Endothelial cell (in vitro differentiated cells): Measurements from ENCODE around the gene PTPRM. TPM values are rescaled to one million over a fixed set of nuclear protein-coding genes. Genes with fewer than 3 reads are reported as not detected.

Source experiments
- DNase-seq: peaks from one replicate; pipeline ENCODE4 v3.0.0; 2021; ENCODE audit warnings: low spot score
- H3K27ac Mint-ChIP-seq: one replicate; pipeline ENCODE4 v1.8.0; 2021; ENCODE audit warnings: mixed read lengths, inconsistent platforms; ENCODE audit not compliant: unreplicated experiment
- H3K27me3 Mint-ChIP-seq: one replicate; pipeline ENCODE4 v1.8.0; 2021; ENCODE audit warnings: mild to moderate bottlenecking, moderate library complexity, mixed read lengths, inconsistent platforms; ENCODE audit not compliant: unreplicated experiment
- H3K36me3 Mint-ChIP-seq: one replicate; pipeline ENCODE4 v1.8.0; 2021; ENCODE audit warnings: mild to moderate bottlenecking, low read depth, mixed read lengths, inconsistent platforms; ENCODE audit not compliant: unreplicated experiment
- H3K4me1 Mint-ChIP-seq: one replicate; pipeline ENCODE4 v1.8.0; 2021; ENCODE audit warnings: mild to moderate bottlenecking, mixed read lengths, inconsistent platforms; ENCODE audit not compliant: unreplicated experiment
- H3K4me3 Mint-ChIP-seq: one replicate; pipeline ENCODE4 v1.8.0; 2021; ENCODE audit warnings: mild to moderate bottlenecking, mixed read lengths, inconsistent platforms; ENCODE audit not compliant: unreplicated experiment
- H3K9me3 Mint-ChIP-seq: one replicate; pipeline ENCODE4 v1.8.0; 2021; ENCODE audit warnings: mixed read lengths, inconsistent platforms; ENCODE audit not compliant: unreplicated experiment
- total RNA-seq: library from RNA; stranded (reverse); fragmentation: NEBNext Ultra II Directional; extraction: Animal tissue kit (Norgen Biotek cat#: 25700); gene quantifications from one replicate; pipeline ENCODE4 v1.2.1, GENCODE V29; 2021; ENCODE audit not compliant: unreplicated experiment
- TF ChIP-seq, protein P1 (sequence below): fragments of 200-600 bp; sonication (generic); IDR thresholded peaks from one replicate; pipeline ENCODE4 v1.5.0; 2021; ENCODE audit warnings: antibody characterized with exemption; ENCODE audit not compliant: unreplicated experiment

The PTPRM gene
- total RNA-seq, 1 donor from 2014 or later: 284 TPM

DNA sequence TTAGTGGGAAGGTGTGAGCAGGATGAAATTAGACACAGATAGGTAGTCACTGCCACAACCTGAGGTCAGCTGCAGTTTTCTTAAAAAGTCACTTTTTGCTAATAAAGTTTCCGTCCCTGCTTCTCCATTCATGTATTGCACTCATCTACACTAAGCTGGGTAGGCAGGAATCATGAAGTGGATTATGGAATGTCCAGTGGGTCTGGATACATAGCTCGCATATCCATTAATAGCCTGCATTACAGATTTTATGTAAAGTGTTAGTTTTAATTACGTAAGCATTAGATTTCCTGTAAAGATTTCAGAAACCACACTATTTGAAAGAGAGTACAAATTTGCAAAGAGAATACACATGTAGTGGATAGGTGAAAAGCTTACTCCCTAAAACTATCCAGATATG, 30.4 kb downstream of the PTPRM start:
- Mint-ChIP-seq H3K4me3 (no peak overlapping the region), H3K4me1 (peaks cover 23% of the 10 kb centered on the region), H3K27ac (no peak overlapping the region), H3K9me3 (no peaks in the 10 kb centered on the region), H3K27me3 (no peaks in the 10 kb centered on the region), H3K36me3 (peaks cover 4% of the 10 kb centered on the region)
- DNase-seq: no peak
- TF ChIP-seq, protein P1, sequence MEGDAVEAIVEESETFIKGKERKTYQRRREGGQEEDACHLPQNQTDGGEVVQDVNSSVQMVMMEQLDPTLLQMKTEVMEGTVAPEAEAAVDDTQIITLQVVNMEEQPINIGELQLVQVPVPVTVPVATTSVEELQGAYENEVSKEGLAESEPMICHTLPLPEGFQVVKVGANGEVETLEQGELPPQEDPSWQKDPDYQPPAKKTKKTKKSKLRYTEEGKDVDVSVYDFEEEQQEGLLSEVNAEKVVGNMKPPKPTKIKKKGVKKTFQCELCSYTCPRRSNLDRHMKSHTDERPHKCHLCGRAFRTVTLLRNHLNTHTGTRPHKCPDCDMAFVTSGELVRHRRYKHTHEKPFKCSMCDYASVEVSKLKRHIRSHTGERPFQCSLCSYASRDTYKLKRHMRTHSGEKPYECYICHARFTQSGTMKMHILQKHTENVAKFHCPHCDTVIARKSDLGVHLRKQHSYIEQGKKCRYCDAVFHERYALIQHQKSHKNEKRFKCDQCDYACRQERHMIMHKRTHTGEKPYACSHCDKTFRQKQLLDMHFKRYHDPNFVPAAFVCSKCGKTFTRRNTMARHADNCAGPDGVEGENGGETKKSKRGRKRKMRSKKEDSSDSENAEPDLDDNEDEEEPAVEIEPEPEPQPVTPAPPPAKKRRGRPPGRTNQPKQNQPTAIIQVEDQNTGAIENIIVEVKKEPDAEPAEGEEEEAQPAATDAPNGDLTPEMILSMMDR: no peak

DNA sequence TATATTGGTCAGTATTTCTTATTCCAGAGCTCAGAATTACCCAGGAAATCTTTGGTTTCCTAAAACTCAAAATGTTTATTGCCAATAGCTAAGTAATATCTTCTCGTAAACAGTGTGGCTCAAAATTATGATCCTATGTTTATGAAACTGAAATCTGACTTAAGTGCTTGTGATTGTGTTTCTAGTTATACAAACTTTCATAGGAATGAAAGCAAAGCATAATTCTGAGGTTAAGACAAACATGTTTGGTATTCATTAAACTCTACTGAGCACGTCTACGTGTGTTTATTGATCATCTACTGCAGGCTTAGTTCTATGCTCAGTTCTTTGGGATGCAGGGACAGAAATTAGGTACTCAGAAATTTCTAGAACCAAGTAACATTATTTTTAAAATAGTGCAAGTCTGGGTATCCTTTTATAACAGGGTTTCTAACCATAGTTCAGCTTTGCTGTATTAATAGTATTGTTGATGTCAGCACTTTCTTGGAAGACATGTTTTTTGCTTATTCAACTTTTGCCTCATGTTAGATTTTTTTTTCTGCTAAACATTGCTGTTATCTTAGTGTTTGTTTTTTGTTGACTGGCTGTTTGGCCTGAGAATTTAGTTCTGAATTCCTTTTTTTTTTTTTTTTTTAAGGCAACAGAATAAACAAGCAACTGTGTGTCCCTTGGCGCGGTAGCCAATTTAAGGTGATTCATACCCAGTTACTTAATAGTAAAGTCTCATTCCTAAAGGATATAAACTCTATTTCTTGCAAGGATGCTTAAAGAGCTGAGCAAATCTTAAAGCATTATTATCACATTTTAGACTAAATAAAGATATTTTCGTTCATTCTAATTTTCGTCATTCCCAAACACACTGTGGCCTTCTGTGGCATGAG, 31.3 kb downstream of the PTPRM start:
- H3K9me3 Mint-ChIP-seq: no peaks in the 10 kb centered on the region
- H3K27ac Mint-ChIP-seq: no peak overlapping the region
- TF ChIP-seq, protein P1: no peak
- no peak overlapping the region for H3K4me3 Mint-ChIP-seq
- no peak for DNase-seq
- peaks cover 21% of the 10 kb centered on the region for H3K4me1 Mint-ChIP-seq
- peaks cover 4% of the 10 kb centered on the region for H3K36me3 Mint-ChIP-seq
- no peaks in the 10 kb centered on the region for H3K27me3 Mint-ChIP-seq

DNA sequence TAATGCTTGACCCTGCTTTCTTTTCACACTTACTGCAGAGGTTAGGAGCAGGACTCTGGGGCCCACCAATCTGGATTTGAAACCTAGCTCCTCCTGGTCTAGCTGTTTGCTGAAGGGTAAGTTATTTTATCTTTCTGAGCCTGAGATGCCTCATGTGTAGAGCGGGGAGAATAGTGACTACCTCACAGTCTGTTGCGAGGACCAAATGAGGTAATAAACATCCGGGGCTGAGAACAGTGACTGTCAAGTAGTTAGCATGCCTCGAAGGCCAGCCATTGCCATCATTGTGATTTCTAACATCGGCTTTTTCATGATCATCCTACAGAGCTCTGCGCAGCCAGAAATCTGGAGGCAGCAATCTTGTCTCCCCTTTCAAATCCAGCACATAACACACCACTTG, 32.9 kb downstream of the PTPRM start:
- Mint-ChIP-seq H3K27ac (no peak overlapping the region), H3K36me3 (peaks cover 4% of the 10 kb centered on the region), H3K27me3 (no peaks in the 10 kb centered on the region), H3K9me3 (no peaks in the 10 kb centered on the region), H3K4me1 (peaks cover 28% of the 10 kb centered on the region), H3K4me3 (no peak overlapping the region)
- DNase-seq: no peak
- TF ChIP-seq, protein P1: no peak

DNA sequence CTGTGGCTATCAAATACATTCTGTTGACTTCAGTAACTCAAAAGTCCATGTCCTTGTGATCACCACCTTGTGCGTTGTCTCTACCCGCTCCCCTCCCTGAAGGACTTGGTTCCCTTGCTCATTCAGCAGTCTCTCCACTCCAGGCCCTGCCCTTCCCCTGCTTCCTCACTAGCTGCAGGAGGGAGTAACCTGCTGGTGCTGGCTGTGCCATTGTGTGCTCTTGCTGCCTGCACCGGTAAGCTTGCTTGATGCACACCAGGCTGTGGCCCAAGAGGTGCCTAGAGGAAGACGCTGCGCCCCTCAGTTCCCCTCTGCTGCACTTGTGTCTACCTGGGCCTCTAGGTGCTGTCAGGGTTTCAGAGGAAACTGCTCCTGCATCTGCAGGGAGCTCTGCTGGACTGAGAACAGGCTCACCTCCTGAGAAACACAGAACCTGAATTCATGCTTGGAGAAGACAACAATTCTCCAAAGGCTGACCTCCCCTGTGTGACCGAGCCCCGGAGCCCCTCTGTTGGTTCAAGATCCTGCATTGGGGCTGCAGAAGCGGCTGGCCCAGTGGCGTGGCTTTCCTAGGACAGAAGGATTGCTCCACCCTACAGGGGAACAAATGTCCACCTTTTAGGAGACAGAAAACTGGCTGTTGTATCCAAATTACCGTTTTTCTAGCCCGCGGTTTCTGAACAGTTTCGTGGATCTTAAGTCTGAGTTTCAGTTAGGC, 33.6 kb downstream of the PTPRM start:
- Mint-ChIP-seq H3K27ac (no peak overlapping the region), H3K4me1 (peaks cover 33% of the 10 kb centered on the region), H3K4me3 (no peak overlapping the region), H3K9me3 (no peaks in the 10 kb centered on the region), H3K27me3 (no peaks in the 10 kb centered on the region), H3K36me3 (peaks cover 4% of the 10 kb centered on the region)
- DNase-seq: no peak
- TF ChIP-seq, protein P1: no peak

DNA sequence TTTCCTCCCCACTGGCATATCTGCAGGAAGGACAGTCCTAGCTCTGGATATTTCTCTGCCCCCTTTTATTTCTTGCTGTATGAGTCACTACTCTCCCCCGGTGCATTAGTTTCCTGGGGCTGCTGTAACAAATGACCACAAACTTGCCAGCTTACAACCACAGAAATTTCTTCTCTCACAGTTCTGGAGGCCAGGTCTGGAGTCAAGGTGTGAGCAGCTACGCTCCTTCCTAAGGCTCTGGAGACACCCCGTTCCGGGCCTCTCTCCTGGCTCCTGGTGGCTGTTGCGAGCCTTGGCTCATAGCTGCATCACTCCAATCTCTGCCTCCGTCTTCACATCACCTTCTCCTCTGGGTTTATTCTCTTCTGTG, 34.1 kb downstream of the PTPRM start:
- TF ChIP-seq, protein P1: no peak
- no peak overlapping the region for H3K27ac Mint-ChIP-seq
- H3K4me1 Mint-ChIP-seq: peaks cover 39% of the 10 kb centered on the region
- peak overlapping the region; percentile 13 for H3K4me3 Mint-ChIP-seq
- peaks cover 4% of the 10 kb centered on the region for H3K36me3 Mint-ChIP-seq
- no peaks in the 10 kb centered on the region for H3K9me3 Mint-ChIP-seq
- DNase-seq: no peak
- H3K27me3 Mint-ChIP-seq: no peaks in the 10 kb centered on the region
